ENCODE data around the gene NAALADL2. TPM values are rescaled to one million over a fixed set of nuclear protein-coding genes. Genes with fewer than 3 reads are reported as not detected.

Gene NAALADL2
- total RNA-seq, result 30.5 TPM

DNA sequence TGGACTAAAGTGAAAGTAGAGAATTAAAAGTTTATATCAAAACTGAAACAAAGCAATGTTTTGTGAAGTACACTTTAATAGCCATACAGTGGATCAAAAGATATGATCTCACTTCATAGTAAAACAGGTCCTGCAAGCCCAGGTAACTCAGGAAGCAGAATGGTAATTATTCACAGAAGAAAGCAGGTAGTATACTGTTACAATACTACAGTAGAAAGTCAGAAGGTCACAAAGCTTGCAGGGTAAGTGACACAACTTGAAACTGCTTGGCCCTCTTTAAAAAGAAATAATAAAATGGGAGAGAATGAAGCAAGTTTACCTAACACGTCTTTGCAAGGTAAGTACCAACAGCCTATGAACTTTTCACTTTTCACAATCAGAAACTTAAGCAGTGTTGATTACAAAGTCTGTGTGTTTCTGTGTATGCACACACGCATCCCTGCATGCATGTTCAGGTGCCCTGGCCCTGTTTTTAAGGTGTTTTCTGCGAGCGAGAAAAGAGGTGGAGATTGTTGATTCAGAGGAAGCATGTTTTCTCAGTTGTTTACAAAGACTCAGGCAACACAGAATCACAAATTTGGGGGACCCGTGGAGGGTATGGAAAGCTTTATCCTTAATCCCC, at the start of gene NAALADL2:
Gene NAALADL2, plus strand, starts transcription at position 221 of the 622 bp plus-strand sequence.
- DNase-seq, result no peak

DNA sequence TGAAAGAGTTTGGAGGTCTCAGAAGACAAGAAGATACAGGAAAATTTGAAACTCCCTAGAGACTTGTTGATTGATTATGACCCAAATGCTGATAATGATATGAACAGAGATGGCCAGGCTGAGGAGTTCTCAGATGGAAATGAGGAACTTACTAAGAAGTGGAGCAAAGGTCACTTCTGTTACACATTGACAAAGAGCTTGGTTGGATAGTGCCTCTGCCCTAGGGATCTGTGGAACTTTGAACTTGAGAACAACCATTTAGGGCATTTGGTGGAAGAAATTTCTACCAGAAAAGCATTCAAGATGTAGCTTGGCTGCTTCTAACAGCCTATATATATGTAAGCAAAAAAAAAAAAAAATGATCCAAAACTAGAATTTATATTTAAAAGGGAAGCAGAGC, 48.9 kb upstream of the NAALADL2 start:
- no peak for DNase-seq

DNA sequence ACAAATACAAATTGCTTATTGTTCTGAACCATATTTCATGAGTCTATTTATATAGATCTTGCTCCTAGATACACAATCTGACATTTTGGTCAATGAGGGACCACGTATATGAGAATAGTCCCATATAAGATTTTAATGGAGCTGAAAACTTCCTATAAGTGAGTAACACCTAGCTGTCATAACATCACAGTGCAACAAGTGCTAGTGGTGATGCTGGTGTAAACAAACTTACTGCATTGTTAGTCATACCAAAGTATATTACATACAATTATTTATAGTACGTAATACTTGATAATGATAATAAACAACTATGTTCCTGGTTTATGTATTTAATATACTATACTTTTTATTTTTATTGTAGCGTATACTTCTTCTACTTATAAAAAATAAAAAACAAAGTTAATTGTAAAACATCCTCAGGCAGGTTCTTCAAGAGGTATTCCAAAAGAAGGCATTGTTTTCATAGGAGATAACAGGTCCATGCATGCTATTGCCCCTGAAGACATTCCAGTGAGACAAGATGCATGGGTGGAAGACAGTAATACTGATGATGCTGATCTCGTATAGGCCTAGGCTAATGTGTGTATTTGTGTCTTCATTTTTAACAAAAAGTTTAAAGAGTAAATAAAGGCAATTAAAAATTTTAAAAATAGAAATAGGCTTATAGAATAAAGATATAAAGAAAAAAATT, 46.8 kb upstream of the NAALADL2 start:
- no peak for DNase-seq

DNA sequence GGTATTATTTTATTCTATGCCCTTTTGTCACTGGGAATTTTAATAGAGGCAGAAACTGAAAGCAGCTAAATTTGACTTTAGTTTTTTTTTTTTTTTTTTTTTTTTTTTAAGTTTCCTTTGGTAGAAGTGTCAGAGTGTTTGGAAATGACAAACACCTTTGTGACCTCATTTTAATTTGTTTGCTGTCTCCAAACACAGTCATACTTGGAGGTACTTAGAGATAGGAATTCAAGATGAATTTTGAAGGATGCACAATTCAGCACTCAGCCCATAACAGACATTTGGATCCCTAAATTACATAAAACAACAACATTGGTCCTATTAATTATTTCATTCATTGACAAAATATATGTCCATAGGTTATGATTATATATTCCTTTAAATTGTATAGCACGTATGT, 43.4 kb upstream of the NAALADL2 start:
- no peak for DNase-seq

DNA sequence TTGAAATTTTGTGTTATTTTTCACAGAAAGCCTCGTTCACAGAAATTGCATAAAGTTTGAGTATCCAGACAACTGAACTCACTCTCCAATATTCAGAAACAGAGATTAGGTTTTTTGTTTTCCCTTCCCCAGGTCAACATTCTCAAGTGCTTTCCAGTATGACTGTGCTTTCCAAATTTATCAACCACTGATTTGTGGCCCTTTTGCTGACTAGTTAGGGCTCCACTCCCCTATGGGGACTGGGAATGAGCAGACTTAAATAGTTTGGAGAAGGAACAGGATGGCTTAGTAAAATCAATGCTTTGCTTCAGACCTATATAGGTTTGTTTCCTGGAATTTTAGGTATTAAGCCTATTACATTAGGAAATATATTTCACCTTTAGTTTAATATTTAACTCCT, 38.2 kb upstream of the NAALADL2 start:
- DNase-seq, result no peak

DNA sequence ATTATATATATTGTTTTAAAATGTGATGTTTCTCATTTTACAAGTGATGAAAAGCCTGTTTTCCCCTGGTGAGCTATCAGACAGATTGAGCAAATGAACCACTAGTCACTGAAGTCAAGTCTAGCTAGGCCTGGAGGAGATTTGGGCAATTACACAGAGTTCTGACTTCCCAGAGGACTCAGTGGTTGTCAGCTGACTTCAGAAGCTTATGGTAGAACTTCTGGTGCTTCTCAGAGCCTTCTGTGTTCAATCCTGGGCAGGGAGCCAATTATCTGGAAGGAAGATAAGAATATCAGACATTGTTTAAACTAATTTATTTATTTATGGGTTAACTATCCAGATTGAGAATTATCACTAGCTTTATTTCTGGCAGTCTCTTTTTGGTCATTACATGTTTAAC, 37.7 kb upstream of the NAALADL2 start:
- DNase-seq, result peak; percentile 32

DNA sequence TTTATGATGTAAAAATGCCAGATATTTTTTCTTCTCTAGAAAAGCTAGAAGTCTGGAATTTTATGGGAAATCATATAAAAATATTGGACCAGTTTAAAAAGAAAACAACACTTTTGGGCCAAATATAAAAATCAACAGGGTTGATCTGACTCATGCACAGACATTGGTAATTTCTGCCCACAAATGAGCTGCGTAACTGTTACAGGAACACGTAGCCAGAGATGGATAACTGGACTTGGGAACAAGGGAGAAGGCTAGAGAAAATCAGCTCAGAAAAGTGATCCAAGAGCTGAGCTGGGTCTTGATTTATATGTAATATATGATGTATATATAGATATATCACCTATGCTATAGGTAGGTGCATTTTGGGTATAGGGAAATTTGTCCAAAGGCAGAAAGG, 36.8 kb upstream of the NAALADL2 start:
- DNase-seq, result no peak

DNA sequence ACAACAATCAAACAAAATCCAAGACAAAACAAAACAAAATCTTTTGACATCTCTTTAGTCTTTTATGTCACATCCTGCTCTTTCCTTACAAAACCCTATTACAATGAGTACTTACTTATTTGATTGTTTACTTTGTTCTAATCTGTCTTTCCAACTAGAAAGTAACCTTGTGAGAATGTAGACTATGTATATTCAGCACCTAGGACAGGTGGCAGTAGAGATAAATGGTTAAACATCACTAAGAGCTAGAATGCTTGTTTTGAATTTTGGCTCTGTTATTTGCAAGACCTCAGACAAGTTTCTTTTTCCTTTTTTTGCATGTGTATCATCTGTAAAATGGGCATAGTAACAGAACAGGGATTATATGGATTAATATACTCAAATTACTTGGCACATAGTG, 33.1 kb upstream of the NAALADL2 start:
- DNase-seq, result no peak

DNA sequence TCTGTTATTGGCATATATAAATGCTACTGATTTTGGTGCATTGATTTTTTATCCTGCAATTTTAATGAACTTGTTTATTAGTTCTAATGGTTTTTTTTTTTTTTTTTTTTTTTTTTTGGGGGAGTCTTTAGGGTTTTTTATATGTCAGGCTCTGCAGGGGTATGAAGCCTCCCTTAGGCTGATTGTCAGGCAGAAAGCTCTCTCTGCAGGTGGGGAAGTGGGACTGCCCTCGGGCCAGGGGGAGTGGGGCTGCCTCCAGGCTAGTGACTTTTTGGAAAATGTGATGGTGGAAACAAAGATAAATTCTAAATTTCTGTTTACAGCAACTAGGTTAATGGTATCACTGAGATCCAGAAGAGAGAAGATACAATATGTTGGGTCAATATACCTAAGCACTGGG, 14.4 kb upstream of the NAALADL2 start:
- DNase-seq, result no peak

DNA sequence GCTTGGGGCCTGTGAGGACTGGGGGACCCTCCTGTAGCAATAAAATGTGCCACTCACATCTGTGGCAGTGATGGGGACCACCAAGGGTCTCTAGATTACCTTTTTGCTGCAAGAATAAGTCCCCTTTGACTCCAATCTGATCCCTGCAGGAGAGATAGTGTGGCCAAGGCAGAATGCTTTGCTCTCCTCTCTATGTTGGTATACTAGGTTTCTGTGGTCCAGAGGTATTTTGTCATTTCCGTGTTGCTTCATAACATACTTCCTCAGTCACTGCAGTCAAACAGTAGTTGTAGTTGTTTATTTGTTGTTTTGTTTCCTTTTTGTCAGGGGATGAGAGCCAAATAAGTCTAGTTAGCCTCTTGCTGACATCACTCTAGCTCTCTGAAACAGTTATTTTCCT, 13.1 kb upstream of the NAALADL2 start:
- DNase-seq, result no peak

DNA sequence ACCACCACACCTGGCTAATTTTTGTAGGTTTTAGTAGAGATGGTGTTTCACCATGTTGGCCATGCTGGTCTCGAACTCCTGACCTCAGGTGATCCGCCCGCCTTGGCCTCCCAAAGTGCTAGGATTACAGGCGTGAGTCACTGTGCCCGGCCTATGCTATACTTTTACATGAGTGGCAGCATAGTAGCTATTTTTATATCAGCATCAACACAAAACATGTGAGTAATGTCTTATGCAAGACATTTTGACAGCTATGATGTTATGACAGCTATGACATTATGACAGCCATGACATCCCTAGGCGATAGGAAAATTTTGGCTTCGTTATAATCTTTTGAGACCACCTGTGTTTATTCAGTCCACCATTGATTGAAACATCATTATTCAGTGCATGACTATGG, 4.1 kb upstream of the NAALADL2 start:
- DNase-seq, result no peak

DNA sequence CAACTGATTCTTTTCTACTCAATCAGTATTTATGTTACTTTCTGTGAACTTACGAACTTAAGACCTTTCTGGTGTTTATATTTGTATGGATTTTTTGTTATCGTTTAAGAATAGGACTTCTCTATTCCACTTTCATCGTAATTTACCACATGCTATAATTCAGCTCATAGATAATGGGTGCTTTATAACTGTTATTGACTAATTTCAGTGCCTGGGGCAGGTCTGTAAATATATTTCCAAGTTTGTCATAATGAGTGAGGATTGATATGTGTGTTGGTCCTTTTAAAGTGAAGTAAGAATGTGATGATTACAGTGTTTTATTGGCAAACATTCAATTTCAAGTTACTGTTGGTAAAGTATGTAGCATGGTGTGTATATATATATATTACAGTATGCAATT, 1.8 kb upstream of the NAALADL2 start:
- no peak for DNase-seq

DNA sequence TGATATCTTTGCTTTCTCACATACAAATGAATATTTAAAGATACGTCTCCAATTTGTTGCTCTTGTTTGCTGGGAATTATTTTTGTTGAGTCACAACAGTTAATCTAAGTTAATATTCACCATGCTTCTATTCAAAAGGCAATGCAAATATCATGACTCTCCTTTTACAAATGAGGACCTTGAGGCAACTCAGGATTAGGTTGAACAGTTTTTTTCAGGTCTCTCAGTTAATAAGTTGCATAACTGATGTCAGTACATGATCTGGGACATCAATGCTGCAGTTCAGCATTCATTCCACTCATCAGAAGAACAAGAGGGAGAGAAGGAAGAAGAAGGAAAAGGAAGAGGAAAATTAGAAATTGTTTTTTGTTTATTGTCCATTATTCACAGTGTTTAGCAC, 781 bp upstream of the NAALADL2 start:
- DNase-seq, result no peak

DNA sequence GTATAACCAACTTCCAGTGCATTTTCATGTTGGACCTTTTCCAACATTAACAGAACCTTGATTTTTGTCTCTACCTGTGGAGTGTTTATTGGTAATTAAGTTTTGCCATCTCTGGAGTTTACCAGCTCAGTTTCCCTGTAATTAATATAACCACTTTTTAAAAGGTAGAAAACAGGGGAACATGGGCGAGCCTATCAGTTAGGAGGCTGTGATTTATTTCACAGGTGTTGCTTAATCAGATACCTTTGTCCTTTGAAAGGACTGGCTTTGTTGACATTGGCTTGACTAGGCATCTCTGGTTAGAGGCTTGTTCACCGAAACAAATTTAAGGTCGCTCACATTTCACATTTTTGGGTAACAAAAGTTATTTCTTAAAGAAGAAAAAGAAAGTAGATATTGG, 622 bp downstream of the NAALADL2 start:
- DNase-seq, result no peak

DNA sequence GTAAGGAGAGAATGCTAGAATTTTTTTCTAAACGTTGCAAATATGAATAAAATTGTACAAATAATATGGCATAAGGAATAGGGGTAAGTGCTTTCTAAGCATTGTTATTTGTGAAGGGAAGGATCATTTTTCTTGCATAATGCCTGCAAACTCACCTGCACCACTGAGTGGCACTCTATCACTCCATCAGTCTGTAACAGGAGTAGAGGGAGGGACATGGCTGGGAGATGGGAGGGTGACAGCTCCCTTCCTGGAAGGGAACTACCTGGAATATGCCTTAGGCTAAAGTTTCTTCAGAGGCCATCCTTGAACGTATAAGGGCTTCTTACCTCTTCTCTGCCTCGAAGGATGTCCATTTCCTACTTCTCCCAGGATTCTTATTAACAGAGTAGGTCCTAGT, 3.0 kb downstream of the NAALADL2 start:
- no peak for DNase-seq

DNA sequence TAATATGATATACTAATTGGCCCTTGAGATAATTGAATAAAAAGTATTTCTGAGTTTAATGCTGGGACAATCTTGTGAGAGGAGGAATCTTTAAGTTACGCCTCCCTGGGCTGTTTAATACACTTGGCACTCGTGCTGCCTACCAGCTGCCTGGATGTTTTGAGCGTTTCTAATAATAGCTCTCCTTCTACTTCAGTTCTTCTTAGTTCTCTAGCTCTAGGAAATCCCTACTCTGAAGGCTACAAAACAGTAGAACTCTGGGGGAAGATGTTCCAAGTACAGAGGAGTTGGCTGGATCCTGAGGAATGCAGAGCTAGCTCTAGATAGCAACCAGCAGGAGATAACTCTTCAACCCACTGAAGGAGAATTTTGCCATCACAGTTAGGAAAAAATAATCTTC, 3.5 kb downstream of the NAALADL2 start:
- no peak for DNase-seq

DNA sequence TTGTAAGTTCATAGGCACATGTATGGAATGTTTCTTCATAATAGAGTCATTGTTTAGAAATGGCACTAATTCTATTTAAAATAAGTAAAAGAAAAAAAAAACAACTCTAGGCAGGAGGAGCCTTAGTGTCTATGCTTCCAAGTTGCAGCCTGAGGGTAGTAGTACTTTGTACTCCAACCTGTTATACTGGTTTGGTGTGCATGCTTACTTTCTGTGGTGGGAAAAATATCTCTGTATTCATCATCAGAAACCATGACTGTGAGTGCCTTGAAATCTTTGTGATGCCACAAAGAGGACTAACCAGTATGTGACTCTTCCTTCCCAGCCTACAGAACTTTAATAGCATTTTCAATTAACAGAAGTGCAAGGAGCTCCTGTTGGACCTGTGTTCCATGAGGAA, 4.4 kb downstream of the NAALADL2 start:
- no peak for DNase-seq

DNA sequence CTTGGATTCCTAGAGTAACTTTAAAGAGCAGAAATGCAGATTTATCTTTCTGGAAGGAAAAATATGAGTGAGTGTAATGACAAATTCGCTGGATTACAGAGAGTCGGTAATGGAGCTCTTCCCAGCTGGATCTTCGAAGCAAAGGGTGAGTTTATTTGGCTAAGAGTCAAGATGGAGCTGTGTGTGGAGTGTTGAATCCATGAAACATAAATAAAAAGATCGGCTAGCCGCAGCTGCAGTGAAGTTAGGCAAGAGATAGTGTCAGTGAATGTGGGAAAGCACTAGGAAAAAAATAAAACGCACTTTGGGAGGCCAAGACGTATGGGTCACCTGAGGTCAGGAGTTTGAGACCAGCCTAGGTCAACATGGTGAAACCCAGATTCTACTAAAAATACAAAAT, 10.3 kb downstream of the NAALADL2 start:
- no peak for DNase-seq

DNA sequence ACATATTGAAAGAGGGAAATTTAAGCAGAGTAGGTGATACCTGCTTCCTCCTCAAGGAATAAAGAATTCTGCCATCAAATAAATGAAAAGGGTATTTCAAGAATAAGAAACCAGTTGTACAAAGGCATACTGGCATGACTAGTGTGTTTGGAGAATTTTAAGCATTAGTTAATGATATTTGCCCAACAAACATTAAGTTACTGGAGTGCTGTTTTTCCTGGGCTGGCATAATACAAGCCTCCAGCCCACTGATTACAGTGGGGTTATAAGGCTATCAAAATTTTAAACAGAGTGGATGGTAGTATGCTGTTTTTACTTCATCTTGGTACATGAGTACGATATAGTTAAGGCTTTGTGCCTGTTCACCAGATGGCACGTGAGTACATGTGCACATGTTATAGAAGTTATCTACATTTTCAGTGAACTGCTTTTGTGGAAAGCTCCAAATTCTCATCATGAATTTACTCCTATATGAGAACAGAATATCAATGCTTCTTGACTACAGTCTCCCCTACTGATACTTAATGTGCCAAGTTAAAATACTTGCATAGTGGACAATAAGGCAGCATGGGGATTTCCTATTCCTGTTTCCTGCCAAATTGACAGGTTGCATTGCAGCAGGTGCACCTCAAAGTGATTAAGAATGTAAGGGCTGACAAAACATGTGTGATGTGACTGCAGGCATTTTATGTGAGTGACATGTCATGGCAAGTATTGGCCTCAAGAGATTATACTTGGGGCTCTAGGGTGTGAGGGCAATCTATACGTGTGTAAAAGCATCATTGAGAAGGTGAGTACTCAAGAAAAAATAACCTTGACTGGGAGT, 14.9 kb downstream of the NAALADL2 start:
- no peak for DNase-seq

DNA sequence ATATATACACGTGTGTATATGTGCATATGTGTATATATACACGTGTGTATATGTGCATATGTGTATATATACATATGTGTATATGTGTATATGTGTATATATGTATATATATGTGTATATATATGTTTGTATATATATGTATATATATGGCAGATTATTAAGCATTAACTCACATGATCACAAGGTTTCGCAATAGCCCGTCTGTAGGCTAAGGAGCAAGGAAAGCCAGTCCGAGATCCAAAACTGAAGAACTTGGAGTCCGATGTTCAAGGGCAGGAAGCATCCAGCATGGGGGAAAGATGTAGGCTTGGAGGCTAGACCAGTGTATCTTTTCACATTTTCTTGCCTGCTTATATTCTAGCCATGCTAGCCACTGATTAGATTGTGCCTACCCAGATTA, 23.7 kb downstream of the NAALADL2 start:
- no peak for DNase-seq

DNA sequence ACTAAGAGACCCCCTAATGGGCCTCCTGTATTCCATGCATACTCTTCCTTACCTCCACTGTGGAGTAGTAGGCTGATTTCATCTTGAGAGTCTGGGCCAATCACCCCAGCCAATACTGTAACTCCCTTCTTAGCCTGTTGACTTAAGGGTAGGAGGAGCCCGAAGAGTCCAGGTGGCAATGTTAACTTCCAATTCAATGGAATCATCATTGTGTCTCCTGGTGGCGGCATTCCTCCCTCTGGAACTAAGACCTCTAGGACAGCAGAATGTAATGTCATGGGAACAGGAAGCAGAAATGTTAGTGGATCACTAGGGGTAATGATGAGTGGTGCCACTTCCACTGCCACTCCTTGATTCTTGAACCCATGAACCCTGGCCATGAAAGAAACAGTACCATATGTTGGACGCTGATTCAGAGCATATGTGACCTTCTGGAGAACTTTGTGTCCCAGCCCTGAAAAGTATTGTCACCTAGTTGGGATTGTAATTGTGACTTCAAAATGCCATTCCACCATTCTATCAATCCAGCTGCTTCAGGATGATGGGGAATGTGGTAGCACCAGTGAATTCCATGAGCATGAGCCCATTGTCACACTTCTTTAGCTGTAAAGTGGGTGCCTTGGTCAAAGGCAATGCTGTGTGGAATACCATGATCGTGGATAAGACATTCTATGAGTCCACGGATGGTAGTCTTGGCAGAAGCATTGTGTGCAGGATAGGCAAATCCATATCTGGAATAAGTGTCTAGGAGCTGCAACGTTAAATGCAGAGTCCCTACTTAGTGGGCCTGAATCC, 24.9 kb downstream of the NAALADL2 start:
- DNase-seq, result no peak

DNA sequence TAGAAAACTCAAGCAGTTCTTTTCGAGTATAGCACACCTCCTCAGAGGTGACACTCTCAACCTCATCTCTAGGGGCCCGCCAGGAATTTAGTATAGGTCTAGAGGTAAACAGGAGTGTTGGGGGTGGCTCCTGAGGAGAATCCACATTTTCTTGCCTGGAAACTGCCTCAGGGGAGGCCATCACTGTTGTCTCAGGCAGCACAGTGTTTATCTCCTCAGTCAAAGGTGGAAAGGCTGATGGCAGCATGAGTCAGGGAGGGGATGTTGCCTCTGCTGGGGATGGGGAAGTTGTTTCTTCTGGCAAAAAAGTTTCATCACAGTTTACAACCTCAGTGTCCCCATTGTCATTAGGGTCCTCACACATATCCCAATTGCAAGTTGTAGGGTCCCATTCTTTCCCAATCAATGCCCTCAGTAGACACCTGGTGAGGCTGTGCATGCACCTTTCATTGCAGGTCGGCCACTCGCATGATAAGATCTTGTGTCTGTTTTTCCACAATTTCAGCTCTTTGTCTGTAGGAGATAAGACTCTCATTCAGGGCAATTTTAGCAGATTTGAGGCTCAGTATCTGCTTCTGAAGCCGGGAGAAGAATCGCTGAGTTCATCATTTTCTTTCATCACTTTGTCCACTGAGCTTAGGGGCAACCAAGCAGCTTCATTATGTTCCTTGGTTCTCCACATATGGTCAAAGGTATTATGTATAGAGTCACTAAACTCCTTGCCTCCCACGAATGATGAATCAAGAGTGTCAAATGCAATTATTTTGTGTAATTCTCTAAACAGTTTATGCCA, 25.8 kb downstream of the NAALADL2 start:
- no peak for DNase-seq
